ENCODE data around the gene ZDHHC9.
A peak's percentile ranks its signal among the peaks of the same experiment; 100 is the strongest.
"Not testable (repeated sequence)": the region's sequence is repeated elsewhere in the genome, so short reads cannot be mapped to it uniquely, and the experiment has no call there.

The ZDHHC9 gene

DNA sequence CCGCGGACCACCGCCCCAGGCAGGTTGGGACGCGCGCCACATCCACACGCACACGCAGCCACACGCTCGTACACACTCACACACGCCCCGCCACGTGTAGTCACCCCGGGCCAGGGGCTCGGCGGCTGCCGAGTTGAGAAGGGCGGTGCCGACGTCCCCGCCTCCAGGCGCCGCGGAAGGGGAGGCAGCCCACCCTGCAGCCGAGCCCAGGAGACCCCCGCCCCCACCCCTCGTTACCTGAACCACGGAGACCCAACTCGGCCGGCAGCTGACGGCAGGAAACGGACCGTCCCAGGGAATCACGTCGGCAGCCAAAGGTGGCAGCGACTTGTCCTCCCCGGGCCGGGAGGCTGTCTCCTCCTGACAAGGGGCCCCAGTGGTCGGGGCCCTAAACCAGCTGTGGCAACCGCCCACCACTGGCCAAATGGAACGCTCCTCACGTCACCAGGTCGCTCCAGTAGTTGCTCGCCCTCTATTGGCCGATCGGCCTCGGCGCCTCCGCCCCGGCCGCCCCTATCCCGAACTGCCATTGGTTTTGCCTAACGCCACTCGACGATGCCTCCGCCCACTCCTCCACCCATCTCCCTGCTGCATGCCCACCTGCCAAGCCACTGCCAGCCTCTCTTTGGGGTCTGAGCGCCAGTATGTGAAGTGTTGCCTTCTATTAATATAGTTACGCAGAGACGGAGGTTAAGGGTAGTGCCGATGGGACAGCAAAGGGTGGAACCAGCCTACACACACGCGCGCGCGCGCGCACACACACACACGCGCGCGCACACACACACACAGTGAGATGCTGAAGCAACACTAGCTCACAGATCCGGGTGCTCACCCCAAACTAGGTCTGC is at the start of gene ZDHHC9:
TSS of gene ZDHHC9 (minus strand) at position 428 of the 848 bp plus-strand sequence. CDS start 1,941 bp downstream, outside the sequence.
- DNase-seq (ENCODE audit: low read depth, low spot score), result peak; percentile 98

DNA sequence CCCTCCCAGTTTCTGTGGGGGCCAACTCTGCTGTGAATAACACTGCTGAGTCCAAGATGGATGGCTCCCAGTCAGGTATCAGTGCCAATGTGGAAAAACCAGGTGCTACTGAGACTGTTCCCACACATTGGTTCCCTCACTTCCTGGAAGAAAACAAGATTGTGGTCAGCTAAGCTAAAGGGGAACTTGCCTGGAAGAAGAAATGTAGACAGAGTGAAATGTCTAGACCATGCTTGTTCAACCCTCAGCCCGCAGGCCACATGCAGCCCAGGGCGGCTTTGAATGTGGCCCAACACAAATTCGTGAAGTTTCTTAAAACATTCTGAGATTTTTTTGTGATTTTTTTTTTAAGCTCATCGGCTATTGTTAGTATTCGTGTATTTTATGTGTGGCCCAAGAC is 33.7 kb upstream of the ZDHHC9 start:
- DNase-seq (ENCODE audit: low read depth, low spot score), result no peak

- peak; percentile 10 for DNase-seq (ENCODE audit: low read depth, low spot score)
Measured at GRCh38 chrX:129876771-129877305, 33.2 kb upstream of the ZDHHC9 start.

DNA sequence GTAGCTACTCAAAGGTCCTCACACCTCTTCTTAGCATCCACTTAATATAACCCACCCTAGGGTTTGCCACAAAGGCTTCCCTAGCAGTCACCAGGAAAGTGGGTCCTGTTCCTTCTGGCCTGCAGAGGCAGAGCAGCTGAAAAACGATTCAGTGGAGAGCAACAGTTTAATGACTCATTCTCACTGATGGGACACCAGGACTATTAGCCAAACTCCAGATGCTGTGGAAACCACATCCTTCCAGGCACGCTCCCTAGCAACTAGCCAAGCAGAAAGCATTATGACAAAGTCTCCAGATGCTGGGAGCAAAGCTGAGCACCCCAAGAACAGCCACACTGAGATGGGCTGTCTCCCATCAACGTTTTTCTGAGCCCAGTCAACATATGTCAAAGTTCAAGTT is 32.0 kb upstream of the ZDHHC9 start:
- DNase-seq (ENCODE audit: low read depth, low spot score), result no peak

GRCh38 chrX:129872524-129872923 is 28.8 kb upstream of the ZDHHC9 start:
- no peak for DNase-seq (ENCODE audit: low read depth, low spot score)

GRCh38 chrX:129866321-129866720 is 22.6 kb upstream of the ZDHHC9 start:
- not testable (repeated sequence) for DNase-seq (ENCODE audit: low read depth, low spot score)

DNA sequence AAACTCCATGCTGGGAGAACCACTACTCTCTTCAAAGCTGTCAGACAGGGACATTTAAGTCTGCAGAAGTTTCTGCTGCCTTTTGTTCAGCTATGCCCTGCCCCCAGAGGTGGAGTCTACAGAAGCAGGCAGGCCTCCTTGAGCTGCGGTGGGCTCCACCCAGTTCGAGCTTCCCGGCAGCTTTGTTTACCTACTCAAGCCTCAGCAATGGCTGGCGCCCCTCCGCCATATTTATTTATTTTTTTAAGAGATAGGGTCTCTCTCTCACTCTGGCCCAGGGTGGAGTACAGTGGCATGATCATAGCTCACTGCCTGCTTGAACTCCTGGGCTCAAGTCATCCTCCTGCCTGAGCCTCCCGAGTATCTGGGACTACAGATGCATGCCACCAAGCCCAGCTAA is 15.4 kb upstream of the ZDHHC9 start:
- not testable (repeated sequence) for DNase-seq (ENCODE audit: low read depth, low spot score)

- not testable (repeated sequence) for DNase-seq (ENCODE audit: low read depth, low spot score)
Measured at GRCh38 chrX:129851825-129852224, 8.1 kb upstream of the ZDHHC9 start.

- no peak for DNase-seq (ENCODE audit: low read depth, low spot score)
Measured at GRCh38 chrX:129846716-129847115, 3.0 kb upstream of the ZDHHC9 start.

GRCh38 chrX:129845616-129846190 is 2.0 kb upstream of the ZDHHC9 start:
- DNase-seq (ENCODE audit: low read depth, low spot score), result no peak

DNA sequence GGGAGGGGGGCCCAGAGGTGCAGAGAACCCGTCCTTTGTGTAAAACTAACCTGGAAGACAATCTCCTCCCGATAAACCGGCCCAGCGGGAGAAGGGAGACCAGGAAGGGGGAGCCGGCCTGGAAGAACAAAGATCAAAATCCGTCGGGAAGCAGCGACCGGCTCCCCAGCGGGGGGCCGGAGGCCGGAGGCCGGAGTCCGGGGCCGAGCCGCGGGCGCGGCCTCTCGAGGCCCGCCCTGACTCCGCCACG is 552 bp downstream of the ZDHHC9 start:
- no peak for DNase-seq (ENCODE audit: low read depth, low spot score)

GRCh38 chrX:129842510-129843208 is 1.0 kb downstream of the ZDHHC9 start:
- DNase-seq (ENCODE audit: low read depth, low spot score), result peak; percentile 61

GRCh38 chrX:129840344-129840743 is 3.3 kb downstream of the ZDHHC9 start:
- no peak for DNase-seq (ENCODE audit: low read depth, low spot score)

DNA sequence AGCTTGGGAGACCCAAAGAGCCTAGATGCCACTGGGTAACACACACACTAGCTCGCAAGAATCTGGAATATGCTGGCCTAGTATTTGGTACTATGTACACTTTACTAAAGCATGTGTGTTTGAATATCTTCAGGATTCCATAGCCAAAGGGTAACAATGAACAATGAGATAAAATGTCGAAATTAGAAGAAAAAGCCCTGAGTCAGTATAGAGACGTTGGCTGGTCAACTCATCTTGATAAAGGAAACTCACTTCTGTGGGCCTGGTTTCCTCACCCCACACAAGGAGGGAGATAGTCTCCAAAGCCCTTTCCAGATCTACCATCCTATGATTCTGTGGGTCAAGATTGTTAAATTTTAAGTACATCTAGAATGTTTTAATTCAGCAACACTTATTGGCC is 6.9 kb downstream of the ZDHHC9 start:
- DNase-seq (ENCODE audit: low read depth, low spot score), result no peak

- DNase-seq (ENCODE audit: low read depth, low spot score), result no peak
Measured at GRCh38 chrX:129833153-129833990, 10.3 kb downstream of the ZDHHC9 start.

GRCh38 chrX:129831091-129831885 is 12.4 kb downstream of the ZDHHC9 start:
- DNase-seq (ENCODE audit: low read depth, low spot score), result no peak

- DNase-seq (ENCODE audit: low read depth, low spot score), result no peak
Measured at GRCh38 chrX:129830494-129830893, 13.2 kb downstream of the ZDHHC9 start.

DNA sequence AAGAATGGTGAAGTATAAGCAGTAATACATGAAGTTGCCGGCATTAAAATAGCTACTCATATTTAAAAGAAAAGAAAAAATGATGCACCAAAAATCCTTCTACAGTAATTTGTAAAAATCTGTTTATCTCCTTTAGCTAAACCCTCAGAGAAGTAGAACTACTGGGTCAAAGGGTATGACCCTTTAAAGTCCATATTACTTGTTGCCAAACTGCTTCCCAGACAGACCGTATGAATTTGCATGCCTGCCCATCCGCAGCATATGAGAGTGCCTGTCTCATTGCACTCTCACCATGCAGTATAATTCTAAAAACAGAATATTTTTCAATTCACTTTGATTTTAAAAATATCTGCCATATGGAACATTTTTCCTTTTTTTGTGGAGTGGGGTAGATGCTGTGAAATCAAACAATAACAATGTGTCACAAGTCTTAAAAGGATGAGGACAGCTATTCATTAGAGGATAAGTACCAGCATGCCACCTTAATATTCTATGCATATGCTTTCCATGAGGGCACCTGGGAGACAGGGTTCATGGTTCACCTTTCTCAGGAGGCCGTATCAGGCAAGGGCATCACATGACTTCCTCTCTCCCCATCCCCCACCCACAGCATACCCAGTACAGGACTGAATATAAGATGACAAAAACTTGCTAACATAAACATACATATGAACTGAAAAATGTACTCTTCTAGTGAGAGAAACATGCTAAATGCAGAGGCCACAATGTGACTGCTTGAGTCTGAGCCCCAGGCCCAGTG is 17.8 kb downstream of the ZDHHC9 start:
- DNase-seq (ENCODE audit: low read depth, low spot score), result no peak

GRCh38 chrX:129824620-129825019 is 19.1 kb downstream of the ZDHHC9 start:
- DNase-seq (ENCODE audit: low read depth, low spot score), result no peak

DNA sequence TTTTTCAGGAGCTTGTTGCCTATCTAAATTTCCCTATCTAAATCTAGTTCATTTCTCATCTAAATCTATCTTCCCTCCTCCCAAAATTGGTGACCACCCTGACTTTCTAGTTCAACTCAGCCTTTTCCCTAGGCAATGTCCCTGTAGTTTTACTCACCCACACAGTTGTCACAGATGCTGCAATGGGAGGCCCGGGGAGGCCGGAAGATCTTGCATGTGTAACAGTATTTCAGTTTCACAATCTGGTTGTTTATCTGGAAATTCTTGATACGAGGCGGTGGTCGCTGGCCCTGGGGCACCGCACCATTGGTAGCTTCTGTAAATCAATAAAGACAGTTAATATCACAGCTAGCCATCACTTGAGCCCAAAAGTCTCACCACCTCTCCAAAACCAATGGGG is 20.2 kb downstream of the ZDHHC9 start:
- DNase-seq (ENCODE audit: low read depth, low spot score), result no peak
